HEK293 (cell line): ENCODE results near the gene ATP12A.

Experiments used
- BCL11A ChIP-seq: fragments of 450-650 bp; formaldehyde crosslinking; IDR thresholded peaks from 2 replicates; pipeline ENCODE4 v1.5.1; 2016; ENCODE audit warnings: low read depth, missing biosample characterization, missing genetic modification characterization
- ZBTB1 ChIP-seq: fragments of 450-650 bp; formaldehyde crosslinking; IDR thresholded peaks from 2 replicates; pipeline ENCODE4 v1.5.1; 2016; ENCODE audit warnings: missing biosample characterization, missing genetic modification characterization
- ZBTB20 ChIP-seq: fragments of 450-650 bp; formaldehyde crosslinking; IDR thresholded peaks from 2 replicates; pipeline ENCODE4 v1.5.1; 2016; ENCODE audit warnings: missing biosample characterization, missing genetic modification characterization
- ZNF837 ChIP-seq: fragments of 450-650 bp; formaldehyde crosslinking; IDR thresholded peaks from 2 replicates; pipeline ENCODE4 v1.5.1; 2016; ENCODE audit warnings: missing biosample characterization, missing genetic modification characterization
- TF ChIP-seq, protein P1 (sequence below): fragments of 450-650 bp; formaldehyde crosslinking; IDR thresholded peaks from 2 replicates; pipeline ENCODE4 v1.5.1; 2016; ENCODE audit warnings: missing biosample characterization, missing genetic modification characterization
- TF ChIP-seq, protein P2 (sequence below): sonication (generic); formaldehyde crosslinking; IDR thresholded peaks from 2 replicates; pipeline ENCODE4 v1.8.1; 2022; ENCODE audit warnings: mild to moderate bottlenecking, moderate library complexity, missing genetic modification reagents

DNA sequence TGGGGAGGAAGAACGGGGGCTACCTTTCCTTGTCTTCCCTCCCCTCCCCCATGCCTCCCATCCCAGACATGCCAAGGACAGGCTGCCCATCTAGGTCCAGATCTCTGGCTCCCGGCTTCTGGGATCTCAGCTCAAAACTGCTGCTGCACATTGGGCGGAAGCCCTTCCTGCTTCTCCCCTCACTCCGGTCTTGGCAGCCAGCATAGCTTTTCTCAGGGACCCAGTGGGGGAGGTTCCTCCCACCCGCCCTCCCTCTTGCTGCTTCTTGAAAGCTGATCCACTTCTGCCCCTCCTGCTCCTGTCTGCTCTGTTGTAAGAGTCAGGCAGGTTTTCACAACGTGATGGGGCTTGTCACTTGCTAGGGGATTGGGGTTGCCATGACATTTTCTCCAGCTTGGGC is 62.1 kb downstream of the ATP12A start:
- TF ChIP-seq, protein P1, sequence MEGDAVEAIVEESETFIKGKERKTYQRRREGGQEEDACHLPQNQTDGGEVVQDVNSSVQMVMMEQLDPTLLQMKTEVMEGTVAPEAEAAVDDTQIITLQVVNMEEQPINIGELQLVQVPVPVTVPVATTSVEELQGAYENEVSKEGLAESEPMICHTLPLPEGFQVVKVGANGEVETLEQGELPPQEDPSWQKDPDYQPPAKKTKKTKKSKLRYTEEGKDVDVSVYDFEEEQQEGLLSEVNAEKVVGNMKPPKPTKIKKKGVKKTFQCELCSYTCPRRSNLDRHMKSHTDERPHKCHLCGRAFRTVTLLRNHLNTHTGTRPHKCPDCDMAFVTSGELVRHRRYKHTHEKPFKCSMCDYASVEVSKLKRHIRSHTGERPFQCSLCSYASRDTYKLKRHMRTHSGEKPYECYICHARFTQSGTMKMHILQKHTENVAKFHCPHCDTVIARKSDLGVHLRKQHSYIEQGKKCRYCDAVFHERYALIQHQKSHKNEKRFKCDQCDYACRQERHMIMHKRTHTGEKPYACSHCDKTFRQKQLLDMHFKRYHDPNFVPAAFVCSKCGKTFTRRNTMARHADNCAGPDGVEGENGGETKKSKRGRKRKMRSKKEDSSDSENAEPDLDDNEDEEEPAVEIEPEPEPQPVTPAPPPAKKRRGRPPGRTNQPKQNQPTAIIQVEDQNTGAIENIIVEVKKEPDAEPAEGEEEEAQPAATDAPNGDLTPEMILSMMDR (tag by site-specific recombination), result no peak
- no peak for TF ChIP-seq ZBTB20
- TF ChIP-seq ZBTB1 (tag by site-specific recombination), result no peak
- TF ChIP-seq, protein P2, sequence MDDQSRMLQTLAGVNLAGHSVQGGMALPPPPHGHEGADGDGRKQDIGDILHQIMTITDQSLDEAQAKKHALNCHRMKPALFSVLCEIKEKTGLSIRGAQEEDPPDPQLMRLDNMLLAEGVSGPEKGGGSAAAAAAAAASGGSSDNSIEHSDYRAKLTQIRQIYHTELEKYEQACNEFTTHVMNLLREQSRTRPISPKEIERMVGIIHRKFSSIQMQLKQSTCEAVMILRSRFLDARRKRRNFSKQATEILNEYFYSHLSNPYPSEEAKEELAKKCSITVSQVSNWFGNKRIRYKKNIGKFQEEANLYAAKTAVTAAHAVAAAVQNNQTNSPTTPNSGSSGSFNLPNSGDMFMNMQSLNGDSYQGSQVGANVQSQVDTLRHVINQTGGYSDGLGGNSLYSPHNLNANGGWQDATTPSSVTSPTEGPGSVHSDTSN, result no peak
- TF ChIP-seq BCL11A, result no peak
- no peak for TF ChIP-seq ZNF837
